Smooth muscle cell (in vitro differentiated cells): Measurements from ENCODE around the gene ZC3H15. TPM values are rescaled to one million over a fixed set of nuclear protein-coding genes. Genes with fewer than 3 reads are reported as not detected.
A peak's percentile ranks its signal among the peaks of the same experiment; 100 is the strongest.

ENCODE experiments used
- DNase-seq: peaks from one replicate; lab custom pipeline; 2025; ENCODE audit not compliant: unreplicated experiment; lab: John Stamatoyannopoulos, UW
- H2AFZ ChIP-seq: fragments of 200-600 bp; sonication (generic); 2 replicates; pipeline ENCODE4 v1.6.0; 2016; ENCODE audit warnings: antibody characterized with exemption, low read depth, mild to moderate bottlenecking
- H3F3A ChIP-seq: fragments of 200-600 bp; sonication (generic); 2 replicates; pipeline ENCODE4 v1.6.0; 2017; ENCODE audit warnings: antibody characterized with exemption, low read depth
- H3K27ac ChIP-seq: fragments of 200-600 bp; sonication (generic); 2 replicates; pipeline ENCODE4 v1.5.1; 2016; ENCODE audit warnings: low read depth, mild to moderate bottlenecking
- H3K27me3 ChIP-seq: fragments of 200-600 bp; sonication (generic); 2 replicates; pipeline ENCODE4 v1.6.1; 2016; ENCODE audit warnings: low read depth, mild to moderate bottlenecking
- H3K36me3 ChIP-seq: fragments of 200-600 bp; sonication (generic); 2 replicates; pipeline ENCODE4 v1.5.1; 2016; ENCODE audit warnings: low read depth
- H3K4me1 ChIP-seq: fragments of 200-600 bp; sonication (generic); 2 replicates; pipeline ENCODE4 v1.5.1; 2016; ENCODE audit warnings: low read depth
- H3K4me2 ChIP-seq: fragments of 200-600 bp; sonication (generic); 2 replicates; pipeline ENCODE4 v1.6.0; 2016; ENCODE audit warnings: mild to moderate bottlenecking
- H3K4me3 ChIP-seq: fragments of 200-600 bp; sonication (generic); 2 replicates; pipeline ENCODE4 v1.5.1; 2016; ENCODE audit warnings: mild to moderate bottlenecking
- H3K79me2 ChIP-seq: fragments of 200-600 bp; sonication (generic); 2 replicates; pipeline ENCODE4 v1.6.0; 2016; ENCODE audit warnings: low read depth, mild to moderate bottlenecking
- H3K9ac ChIP-seq: fragments of 200-600 bp; sonication (generic); 2 replicates; pipeline ENCODE4 v1.6.0; 2016; ENCODE audit warnings: low read depth
- H3K9me3 ChIP-seq: fragments of 200-600 bp; sonication (generic); replicated peaks from 2 replicates; pipeline ENCODE4 v1.5.1; 2016; ENCODE audit warnings: low read depth
- H4K20me1 ChIP-seq: fragments of 200-600 bp; sonication (generic); 2 replicates; pipeline ENCODE4 v1.6.0; 2016; ENCODE audit warnings: low read depth
- CTCF ChIP-seq: fragments of 200-600 bp; sonication (generic); IDR thresholded peaks from 2 replicates; pipeline ENCODE4 v1.5.1; 2017; ENCODE audit warnings: borderline replicate concordance, mild to moderate bottlenecking, antibody characterized with exemption; ENCODE audit not compliant: insufficient read depth, poor library complexity, severe bottlenecking
- WGBS: methylation state at CpG from one replicate; pipeline ENCODE4 v1.1.7; 2016; ENCODE audit warnings: low lambda C conversion rate; 5-methylcytosine and 5-hydroxymethylcytosine counted together
- polyA plus RNA-seq: library from polyadenylated mRNA; unstranded; fragments of >200 nt; fragmentation: Nextera tagmentation; extraction: Ambion mirVana; gene quantifications from 2 replicates; pipeline ENCODE4 v1.2.1, GENCODE V29; 2016
- total RNA-seq: library from RNA; depleted of rRNA; stranded (reverse); fragments of >200 nt; gene quantifications from 2 replicates; pipeline ENCODE4 v1.2.3, GENCODE V29; 2014

ZC3H15 gene
- total and polyA plus RNA-seq, 2 experiments from 2014 or later, result 57.1 to 67.7 TPM

GRCh38 chr2:186477790-186478189, 8.3 kb upstream of the ZC3H15 start:
- Histone ChIP-seq H2AFZ (no peak overlapping the region), H3K36me3 (no peaks in the 10 kb centered on the region), H3K9me3 (no peaks in the 10 kb centered on the region), H3K4me2 (no peak overlapping the region), H3K4me3 (no peak overlapping the region), H3K79me2 (no peaks in the 10 kb centered on the region), H3K9ac (no peak overlapping the region), H4K20me1 (no peaks in the 10 kb centered on the region), H3F3A (no peaks in the 10 kb centered on the region), H3K27me3 (no peaks in the 10 kb centered on the region), H3K4me1 (no peaks in the 10 kb centered on the region), H3K27ac (no peak overlapping the region)
- no peak for DNase-seq
- WGBS, result 92% methylated on average over 3 of the region's 3 CpGs
- TF ChIP-seq CTCF, result no peak

DNA sequence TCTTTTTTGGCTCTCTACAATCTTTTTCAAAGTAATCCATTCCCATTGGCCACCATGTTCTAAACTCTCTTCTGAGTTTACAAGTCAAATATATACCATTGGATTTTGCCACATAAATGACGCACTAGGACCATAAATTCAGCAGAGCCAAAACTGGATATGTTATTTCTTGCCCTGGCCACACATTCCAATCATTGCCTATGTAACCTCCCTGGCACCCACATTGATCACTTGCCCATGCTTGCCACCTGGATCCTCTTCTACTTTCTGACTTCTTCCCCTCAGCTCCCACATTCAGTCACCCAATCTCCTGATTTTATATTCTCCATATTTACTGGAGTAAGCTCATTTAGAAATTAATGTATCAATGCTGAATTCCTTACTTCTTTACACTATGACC, 5.1 kb upstream of the ZC3H15 start:
- Histone ChIP-seq H3F3A (no peaks in the 10 kb centered on the region), H3K4me3 (no peak overlapping the region), H3K27me3 (no peaks in the 10 kb centered on the region), H4K20me1 (no peaks in the 10 kb centered on the region), H3K79me2 (peaks cover 5% of the 10 kb centered on the region), H3K27ac (no peak overlapping the region), H3K4me2 (no peak overlapping the region), H3K4me1 (peaks cover 10% of the 10 kb centered on the region), H3K36me3 (no peaks in the 10 kb centered on the region), H2AFZ (no peak overlapping the region), H3K9me3 (no peaks in the 10 kb centered on the region), H3K9ac (no peak overlapping the region)
- 93% methylated on average over 1 of the region's 1 CpG for WGBS
- DNase-seq, result no peak
- TF ChIP-seq CTCF, result no peak

- no peak for TF ChIP-seq CTCF
- no peaks in the 10 kb centered on the region for H3F3A ChIP-seq
- H3K27me3 ChIP-seq, result no peaks in the 10 kb centered on the region
- no peak overlapping the region for H3K9ac ChIP-seq
- H3K4me3 ChIP-seq, result peak overlapping the region; percentile 77
- H4K20me1 ChIP-seq, result peaks cover 24% of the 10 kb centered on the region
- H3K36me3 ChIP-seq, result no peaks in the 10 kb centered on the region
- H3K79me2 ChIP-seq, result peaks cover 33% of the 10 kb centered on the region
- no peak overlapping the region for H3K27ac ChIP-seq
- 90% methylated on average over 6 of the region's 6 CpGs for WGBS
- peaks cover 26% of the 10 kb centered on the region for H3K4me1 ChIP-seq
- H3K4me2 ChIP-seq, result peak overlapping the region; percentile 89
- no peak for DNase-seq
- H3K9me3 ChIP-seq, result no peaks in the 10 kb centered on the region
- H2AFZ ChIP-seq, result no peak overlapping the region
These were observed 1.9 kb upstream of the ZC3H15 start for GRCh38 chr2:186484062-186484735.

- H3K79me2 ChIP-seq, result peaks cover 46% of the 10 kb centered on the region
These were observed 537 bp upstream of the ZC3H15 start for GRCh38 chr2:186485576-186485870.

More at GRCh38 chr2:186485576-186485870, 537 bp upstream of the ZC3H15 start:
- no peaks in the 10 kb centered on the region for H3K27me3 ChIP-seq
- peaks cover 31% of the 10 kb centered on the region for H3K4me1 ChIP-seq
- peaks cover 37% of the 10 kb centered on the region for H4K20me1 ChIP-seq
- no peak for DNase-seq
- peak overlapping the region; percentile 97 for H3K27ac ChIP-seq
- 1% methylated on average over 10 of the region's 10 CpGs for WGBS
- H3K9ac ChIP-seq, result peak overlapping the region; percentile 96
- H3F3A ChIP-seq, result no peaks in the 10 kb centered on the region
- H3K9me3 ChIP-seq, result no peaks in the 10 kb centered on the region
- peak overlapping the region; percentile 89 for H3K4me2 ChIP-seq
- peak overlapping the region; percentile 90 for H2AFZ ChIP-seq
- peak overlapping the region; percentile 77 for H3K4me3 ChIP-seq
- TF ChIP-seq CTCF, result no peak
- H3K36me3 ChIP-seq, result no peaks in the 10 kb centered on the region
